GM18861 (cell line): Measurements from ENCODE around the gene MGP.
A peak's percentile ranks its signal among the peaks of the same experiment; 100 is the strongest.

Source experiments
- ATAC-seq: cut with Tn5 transposase; IDR thresholded peaks from one replicate; pipeline ENCODE4 v1.9.1; 2021; ENCODE audit not compliant: unreplicated experiment

MGP gene

GRCh38 chr12:14903386-14904098 lies 17.9 kb upstream of the MGP start:
- no peak for ATAC-seq

DNA sequence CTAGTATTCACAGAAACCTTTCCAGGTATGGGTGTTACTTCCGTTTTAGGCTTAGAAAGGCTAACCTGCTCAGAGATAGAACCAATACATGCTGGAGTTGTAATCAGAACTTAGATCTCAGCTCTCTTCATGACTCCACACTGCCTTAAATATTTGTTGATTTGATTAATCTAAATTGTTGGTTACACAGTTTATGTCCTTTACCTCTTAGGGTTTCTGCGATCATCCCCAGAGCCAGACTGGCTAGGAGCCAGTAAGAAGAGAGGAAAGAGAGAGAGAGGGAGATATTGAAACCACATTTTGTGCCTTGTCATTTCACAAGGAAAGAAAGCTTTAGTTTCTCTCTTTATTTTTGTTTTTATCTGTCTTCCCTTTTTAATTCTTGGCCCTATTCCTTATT lies 16.8 kb upstream of the MGP start:
- no peak for ATAC-seq

GRCh38 chr12:14901228-14901562 lies 15.5 kb upstream of the MGP start:
- no peak for ATAC-seq

GRCh38 chr12:14900521-14901227 lies 15.0 kb upstream of the MGP start:
- no peak for ATAC-seq

DNA sequence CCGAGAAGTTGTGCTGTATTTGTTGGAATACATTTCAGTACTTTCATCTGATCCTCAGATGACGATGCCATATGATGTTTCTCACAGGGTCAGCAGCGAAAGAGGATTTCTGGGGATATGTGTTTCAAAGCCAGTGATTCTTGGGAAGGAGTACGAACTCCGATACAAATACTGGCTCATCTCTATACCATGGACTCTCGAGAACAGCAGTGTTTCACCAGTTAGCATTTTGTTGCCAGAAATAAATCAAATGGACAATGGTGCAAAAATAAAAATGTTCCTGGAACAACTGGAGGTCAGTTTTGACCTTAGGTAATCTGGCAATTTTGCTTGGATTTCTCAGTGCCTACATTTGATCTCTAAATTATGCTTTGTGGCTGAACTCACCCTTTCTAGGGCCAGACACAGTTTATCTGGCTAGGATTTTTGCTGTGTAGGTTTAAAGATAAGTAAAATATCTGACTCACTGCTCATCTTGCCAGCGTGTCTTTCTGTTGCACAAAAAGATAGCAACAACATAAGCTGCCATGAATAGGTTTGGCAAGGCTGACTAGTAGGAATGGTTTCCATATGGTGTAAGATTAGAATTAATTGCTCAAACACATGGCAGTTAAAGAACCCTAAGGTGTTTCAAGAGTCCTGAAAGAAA lies 11.0 kb upstream of the MGP start:
- no peak for ATAC-seq

GRCh38 chr12:14893506-14894250 lies 8.0 kb upstream of the MGP start:
- no peak for ATAC-seq

DNA sequence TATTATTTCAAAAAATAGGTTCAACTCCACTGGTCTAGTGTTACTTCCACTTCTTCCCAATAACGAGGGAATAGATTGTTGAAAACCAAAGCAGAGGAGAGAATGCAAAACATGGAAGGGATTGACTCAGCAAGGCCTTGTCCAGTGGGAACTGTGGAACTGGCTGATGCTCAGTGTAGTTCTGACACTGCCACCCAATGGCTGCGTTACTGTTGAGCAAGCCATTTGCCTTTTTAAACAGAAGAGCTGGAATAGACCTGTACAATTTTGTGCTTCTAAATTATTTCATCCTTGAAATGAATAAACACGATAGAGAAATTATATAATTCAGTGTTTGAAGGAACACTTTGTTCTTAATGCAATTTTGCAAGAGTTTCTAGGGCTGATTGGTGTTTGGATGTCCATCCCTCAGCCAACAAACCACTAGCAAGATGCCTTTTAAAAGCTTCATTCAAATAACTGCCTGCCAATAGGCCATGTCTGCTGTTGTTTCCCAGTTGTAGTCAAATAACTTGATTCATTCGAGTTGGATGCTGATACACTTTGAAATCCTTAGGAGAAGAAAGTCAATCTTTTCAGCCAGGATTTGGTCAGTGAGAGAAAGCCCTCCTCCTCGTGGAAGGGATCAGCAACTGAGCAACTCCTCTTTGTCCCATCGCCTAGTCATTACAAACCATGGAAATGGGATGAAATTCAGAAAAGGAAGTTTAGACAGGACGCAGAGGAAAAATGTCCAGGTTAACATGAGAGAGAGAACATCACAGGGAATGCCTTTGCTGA lies 7.3 kb upstream of the MGP start:
- no peak for ATAC-seq

DNA sequence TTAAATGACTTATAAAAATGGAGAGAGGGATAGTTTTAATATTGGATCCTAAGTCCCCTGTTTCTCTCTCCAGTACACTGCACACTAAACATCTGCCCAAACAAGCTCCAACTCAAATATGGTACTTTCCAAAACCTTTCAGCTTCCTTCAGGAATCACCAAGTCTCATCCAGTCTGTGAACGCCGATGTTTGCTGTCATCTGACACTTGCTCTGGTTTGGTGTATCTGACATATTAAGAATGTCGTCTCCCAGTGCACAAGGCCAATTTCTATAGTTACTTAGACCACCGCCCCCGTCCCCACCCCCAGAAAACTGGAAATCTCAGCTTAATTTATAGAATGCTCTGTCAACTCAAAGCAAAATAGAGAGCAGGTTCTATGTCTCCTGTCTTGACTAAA lies 5.0 kb upstream of the MGP start:
- no peak for ATAC-seq

- ATAC-seq, result no peak
Observed at GRCh38 chr12:14886271-14886670, 617 bp upstream of the MGP start.

- peak; percentile 95 for ATAC-seq
Observed at GRCh38 chr12:14884458-14884878, 1.2 kb downstream of the MGP start.

DNA sequence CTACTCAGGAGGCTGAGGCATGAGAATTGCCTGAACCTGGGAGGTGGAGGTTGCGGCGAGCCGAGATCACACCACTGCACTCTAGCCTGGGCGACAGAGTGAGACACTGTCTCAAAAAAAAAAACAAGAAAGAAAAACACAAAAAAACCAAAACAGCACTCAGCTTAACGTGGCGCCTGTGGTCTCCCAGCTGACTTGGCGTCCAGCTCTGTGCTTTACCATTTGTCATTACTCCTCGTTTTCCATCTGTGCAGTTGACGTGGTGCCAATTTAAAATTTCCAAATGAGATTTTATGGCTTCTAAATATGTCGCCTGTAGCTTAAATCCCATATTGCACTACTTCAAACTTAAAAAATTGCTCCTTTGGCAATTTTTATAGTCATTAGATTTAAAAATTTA lies 2.0 kb downstream of the MGP start:
- no peak for ATAC-seq

GRCh38 chr12:14880890-14881453 lies 4.7 kb downstream of the MGP start:
- no peak for ATAC-seq

- no peak for ATAC-seq
Observed at GRCh38 chr12:14879222-14879933, 6.3 kb downstream of the MGP start.

- no peak for ATAC-seq
Observed at GRCh38 chr12:14878488-14878887, 7.2 kb downstream of the MGP start.

- no peak for ATAC-seq
Observed at GRCh38 chr12:14876833-14877232, 8.8 kb downstream of the MGP start.

DNA sequence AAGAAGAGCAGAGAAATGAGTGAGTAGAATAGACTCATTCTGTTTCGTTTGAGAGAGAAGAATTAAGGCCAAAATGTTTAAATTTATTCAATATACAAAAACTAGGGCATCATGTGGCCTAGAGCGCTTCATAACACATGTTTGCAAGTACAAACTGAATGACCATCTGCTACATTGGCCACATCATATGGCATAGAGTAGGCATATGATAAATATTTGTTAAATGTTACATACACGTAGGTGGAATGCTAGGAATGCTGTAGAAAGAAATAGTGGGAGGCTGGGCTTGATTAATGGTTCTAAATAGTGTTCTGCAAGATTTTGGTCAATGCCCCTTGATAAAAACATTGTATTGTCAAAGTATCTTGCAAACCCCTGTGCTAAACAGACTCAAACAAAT lies 10.8 kb downstream of the MGP start:
- ATAC-seq, result no peak

- no peak for ATAC-seq
Observed at GRCh38 chr12:14873440-14874185, 12.0 kb downstream of the MGP start.

DNA sequence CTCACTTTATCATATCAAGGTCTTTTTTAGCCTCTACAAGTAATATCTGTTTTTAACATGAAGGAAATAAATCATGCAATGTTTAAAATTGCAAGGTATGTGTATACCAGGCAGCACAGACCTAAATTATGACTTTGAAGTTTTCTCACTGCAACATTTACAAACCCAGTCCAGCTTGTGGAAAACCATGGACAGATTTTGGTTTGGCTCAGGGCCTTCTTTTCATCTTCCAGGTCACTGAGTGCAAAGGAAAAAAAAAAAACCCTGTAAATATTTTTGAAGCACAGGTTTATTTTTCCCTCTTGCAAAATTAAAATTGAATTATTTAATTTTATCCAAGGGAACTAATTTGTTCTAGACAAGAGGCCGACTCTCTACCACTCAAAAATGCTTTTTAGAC lies 13.8 kb downstream of the MGP start:
- ATAC-seq, result no peak

GRCh38 chr12:14871247-14871646 lies 14.4 kb downstream of the MGP start:
- ATAC-seq, result no peak
